Right hindlimb (tissue), 1 donor: ENCODE measurements around the gene RALY.
A peak's percentile ranks its signal among the peaks of the same experiment; 100 is the strongest.
"Not testable (repeated sequence)": the region's sequence is repeated elsewhere in the genome, so short reads cannot be mapped to it uniquely, and the experiment has no call there.

ENCODE experiments used
- DNase-seq: peaks from one replicate; pipeline ENCODE4 v3.0.0-alpha.2; 2018

RALY gene

DNA sequence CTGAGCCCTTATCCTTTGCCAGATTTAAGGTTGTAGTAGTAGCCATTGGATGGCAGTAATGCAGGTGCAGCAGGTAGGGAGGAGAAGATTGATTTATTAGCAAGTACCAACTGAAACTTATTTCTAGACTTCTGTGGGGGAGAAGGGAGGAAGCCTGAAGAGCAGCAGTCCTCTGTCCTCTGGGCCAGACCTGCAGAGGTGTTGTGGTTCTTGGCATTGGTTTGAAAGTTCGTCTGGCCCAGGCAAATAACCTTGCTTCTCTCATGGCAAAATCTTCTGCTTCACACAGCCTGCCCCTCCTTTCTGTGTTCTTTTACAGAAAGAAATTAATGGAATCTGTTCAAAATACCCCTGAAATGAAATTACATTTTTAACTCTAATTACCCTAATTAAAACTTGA, 24.5 kb downstream of the RALY start:
- no peak for DNase-seq

DNA sequence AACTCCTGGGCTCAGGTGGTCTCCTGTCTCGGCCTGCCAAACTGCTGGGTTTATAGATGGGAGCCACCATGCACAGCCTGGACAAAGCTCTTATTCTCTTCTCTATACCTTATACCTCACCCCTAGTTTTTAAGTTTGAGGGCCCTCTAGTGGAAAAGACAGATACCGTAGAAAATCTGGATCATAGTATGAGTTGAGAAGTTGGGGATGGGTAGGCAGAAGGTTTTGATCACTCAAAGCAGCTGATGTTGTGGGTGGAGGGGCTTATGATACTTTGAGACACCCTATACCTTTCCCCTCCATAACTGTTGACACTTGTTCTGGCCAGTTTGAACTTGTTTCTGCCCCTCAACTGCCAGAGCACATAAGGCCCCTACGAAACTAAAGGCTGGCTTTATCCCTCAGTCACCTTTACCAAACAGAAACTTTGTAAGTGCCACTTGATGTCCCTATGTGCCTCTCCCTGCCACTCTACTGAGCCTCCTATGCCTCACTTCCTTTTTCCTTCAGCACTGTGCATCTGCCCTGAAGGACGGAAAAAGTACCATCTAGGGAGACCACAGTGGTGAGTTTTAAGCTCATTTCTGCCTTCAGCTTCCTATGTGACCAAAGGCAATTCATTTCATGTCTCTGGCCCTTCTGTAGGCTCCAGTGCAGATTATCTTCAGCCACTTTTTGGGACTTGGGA, 28.6 kb downstream of the RALY start:
- DNase-seq = no peak

DNA sequence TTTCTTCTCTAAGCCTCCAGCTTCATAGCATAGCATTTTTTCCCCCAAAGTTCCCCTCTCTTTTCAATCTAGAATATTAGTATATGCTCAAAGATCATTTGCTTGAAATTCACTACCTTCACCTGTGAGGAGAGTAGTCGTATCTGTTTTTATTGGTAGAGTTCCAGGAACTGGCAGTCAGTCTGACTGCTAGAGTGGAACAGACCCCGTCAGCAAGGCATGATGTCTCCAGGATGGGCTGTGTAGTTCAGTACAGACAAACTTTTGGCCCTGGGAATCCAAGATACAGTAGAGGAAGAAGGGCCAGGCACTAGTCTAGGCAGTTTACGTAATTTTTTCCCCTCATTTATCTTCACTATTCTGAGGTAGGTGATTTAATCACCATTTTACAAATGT, 29.1 kb downstream of the RALY start:
- DNase-seq = no peak

DNA sequence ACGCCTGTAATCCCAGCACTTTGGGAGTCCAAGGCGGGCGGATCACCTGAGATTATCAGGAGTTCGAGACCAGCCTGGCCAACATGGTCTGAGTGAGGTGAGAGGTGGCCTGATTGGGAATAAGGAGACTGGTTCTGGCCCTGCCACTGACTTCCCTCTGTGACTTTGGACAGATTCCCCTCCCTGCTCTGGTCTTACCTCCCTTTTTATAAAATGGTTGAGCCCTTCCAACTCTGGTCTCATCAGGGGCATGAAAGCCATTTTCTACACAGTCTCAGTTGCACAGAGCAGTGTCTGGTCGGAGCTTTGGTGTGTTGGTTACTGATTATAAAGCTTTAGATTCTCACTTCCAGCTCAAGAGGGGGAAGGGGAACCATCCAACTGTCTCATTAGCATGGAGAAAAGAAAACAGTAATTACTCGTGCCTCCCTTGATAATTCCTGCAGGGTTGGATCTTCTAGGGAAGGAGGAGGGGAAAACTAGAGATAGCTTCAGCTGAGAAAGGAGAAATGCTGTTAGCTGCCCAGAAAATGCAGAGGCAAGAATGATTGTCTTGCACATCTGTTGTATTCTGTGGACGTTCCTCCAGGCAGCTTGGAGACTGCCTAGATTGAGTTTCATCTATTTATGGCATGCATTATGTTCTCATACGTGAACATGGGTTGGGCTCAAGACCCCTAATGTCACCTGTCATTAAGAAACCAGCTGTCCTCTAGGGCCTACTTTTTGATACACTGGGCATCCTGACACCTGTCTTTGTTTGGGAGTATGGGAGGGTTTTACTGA, 30.4 kb downstream of the RALY start:
- DNase-seq = no peak

DNA sequence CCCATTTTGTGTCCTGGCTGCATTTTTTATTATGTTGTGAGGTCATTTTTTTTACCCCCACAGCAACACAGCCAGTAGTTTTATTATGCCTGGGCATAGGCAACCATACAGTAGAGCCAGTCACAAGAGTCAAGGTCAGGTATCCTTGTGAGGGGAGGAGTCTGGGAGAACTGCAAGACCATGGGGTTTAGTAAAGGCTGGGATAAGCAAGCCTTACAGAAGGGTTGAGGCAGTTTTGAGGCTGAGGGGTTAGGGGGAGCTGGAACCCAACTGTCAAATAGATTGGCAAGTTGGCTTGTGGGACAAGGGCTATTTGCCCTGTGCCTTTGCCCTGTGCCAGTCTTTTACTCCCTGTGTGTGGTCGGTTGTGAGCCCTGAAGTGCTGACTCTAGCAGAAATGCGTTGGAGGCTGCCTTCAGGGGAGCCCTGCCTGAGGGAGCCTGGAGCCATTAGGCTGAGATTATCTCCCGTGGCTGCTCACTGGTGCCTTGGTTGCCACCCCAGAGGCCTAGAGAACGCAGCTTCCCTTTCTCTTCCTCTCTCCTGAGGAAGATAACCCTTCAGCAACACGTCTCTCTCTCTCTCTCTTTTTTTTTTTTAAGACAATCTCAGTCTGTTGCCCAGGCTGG, 31.1 kb downstream of the RALY start:
- no peak for DNase-seq

DNA sequence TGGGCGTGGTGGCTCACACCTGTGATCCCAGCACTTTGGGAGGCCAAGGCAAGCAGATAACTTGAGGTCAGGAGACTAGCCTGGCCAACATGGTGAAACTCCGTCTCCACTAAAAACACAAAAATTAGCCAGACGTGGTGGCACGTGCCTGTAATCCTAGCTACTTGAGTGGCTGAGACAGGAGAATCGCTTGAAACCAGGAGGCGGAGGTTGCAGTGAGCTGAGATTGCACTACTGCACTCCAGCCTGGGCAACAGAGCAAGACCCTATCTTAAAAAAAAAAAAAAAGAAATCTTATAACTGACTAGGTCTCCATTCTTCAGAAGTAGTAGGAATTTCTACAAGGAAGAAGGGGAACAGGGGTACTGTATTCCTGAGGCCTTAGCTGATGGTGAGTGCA, 34.3 kb downstream of the RALY start:
- DNase-seq = not testable (repeated sequence)

DNA sequence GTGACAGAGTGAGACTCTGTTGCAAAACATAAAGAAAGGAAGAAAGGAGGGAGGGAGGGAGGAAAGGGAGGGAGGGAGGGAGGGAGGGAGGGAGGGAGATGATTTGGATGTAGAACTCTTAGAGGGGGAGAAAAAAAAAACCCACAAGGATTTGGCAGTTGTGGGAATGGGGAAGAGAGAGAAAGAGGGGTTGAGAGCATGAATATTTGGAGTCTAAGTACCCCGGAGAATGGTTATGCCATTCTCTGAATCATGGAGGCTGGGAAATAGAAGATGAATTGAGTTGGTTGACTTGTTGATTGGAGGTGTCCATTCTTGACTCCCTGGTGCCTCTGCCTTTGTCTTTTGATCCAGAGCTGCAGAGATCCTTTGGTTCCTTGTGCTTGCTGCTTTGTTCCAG, 35.7 kb downstream of the RALY start:
- DNase-seq = no peak

DNA sequence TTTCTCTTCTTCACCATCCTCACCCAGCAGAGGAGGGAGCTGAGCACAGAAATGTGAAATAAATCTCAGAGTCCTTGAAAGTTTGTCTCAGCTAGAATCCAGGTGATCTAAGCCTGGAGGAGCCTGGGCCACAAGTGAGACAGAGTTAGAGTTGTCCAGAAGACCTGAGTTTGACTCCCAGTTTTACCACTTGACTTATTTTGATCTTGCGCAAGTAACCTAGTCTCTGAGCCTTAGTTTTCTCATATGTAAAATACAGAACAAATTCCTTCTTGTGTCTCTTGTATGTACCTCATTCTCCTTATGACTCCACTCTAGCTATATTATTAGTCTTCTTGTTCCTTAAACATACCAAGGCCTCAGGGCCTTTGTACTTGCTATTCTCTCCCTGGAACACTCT, 36.7 kb downstream of the RALY start:
- no peak for DNase-seq

DNA sequence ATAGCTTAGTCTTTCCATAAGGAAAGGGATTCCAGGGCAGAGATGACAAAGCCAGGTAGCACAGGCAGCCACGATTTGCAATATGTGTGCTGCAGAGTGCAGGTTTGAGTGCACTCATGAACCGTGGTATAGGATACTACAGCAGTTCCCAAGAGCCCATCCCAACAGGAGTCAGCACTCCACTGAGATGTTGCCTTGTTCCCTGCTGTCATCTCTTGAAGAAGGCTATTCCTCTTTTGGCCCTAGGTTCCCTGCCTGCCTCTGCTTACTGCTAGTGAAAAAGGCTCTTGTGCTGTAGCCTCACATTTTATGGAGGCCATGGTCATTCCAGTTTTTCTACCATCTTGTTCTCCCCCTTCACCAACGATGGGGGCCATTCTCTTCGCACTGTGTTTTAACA, 40.2 kb downstream of the RALY start:
- DNase-seq = no peak

DNA sequence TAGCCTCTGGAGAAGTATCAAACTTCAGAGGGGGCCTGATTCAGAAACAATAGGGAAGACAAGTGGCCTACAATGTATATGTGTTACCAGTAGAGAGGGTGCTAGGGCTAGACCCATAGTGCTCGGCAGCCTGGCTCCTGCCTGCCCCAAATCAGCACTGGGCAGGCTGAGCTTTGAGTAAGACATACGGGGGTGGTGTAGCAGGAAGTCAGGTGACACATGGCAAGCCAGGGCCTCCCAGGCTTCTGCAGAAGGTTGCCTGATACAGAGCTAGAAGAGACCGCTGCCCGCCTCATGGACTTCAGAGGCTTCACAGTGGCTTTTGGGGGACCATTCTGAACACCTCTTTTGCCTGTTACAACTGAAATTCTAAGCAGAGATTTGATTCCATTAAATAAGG, 43.4 kb downstream of the RALY start:
- DNase-seq = no peak

DNA sequence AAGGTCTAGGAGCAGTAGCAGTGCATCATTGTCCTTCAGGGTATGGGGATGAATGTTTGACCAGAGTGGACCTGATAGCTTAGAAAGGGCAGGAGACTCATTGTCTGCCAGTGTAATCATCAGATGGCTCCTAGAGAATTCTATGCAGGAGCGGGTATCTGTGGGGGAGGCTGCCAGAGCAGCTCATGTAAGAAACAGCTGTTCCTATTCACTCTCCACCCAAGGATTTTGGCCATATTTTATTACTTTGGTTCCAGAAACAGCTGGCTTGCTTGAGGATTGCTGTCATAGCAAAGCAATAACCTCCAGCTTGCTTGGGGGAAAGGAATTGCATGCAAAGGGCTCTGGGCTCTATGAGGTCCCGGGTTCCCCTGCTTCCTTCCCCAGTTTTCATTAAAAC, 44.1 kb downstream of the RALY start:
- DNase-seq = peak; percentile 67

DNA sequence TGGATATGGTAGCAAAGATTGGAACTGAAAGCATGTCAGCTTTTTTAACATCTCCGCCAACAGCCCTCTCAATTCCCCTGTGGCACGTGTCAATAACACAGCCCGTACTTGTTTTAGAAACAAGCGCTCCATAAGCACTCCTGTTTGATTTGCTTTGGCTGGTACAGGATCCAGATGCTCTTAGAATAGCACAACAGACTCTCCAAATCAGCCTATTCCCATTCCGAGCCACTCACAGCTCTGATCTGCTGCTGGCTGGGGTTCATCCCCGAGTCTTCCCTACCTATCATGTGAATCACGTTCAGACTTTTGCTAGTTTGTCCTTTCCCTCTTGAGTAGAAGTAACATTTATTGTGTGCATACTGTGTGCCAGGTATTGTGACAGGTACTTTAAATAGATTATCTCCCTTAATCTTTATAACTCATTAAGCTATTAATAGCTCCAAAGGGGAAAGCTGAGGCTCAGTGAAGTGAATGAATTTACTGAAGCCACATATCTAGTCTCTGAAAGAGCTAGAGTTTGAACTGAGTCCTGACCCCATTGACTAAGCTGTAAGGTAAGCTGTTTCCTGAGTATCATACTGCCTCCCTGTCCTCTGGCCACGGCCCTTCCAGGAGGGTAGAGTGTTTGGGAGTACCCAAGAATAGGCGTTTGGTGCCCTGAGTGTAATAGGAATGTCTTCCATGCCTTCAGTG, 46.7 kb downstream of the RALY start:
- no peak for DNase-seq

DNA sequence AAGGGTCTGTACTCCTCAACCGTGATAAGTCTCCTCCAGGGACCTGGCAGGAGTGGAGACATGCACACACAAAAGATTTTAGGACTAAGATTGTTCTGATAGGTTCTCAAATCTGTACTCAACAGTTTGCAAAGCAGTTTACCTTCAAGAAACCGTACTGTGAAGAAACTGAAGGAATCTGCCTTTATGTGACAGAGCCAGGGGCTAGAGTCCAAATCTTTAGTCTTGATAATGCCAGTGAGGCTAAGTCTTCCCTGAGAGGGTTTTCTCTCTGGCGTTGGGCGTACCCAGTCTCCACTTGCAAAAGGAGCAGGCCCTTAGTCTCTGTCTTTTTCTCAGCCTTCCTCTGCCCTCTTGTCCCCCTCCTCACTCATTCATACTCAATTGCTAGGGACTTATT, 47.5 kb downstream of the RALY start:
- DNase-seq = no peak

DNA sequence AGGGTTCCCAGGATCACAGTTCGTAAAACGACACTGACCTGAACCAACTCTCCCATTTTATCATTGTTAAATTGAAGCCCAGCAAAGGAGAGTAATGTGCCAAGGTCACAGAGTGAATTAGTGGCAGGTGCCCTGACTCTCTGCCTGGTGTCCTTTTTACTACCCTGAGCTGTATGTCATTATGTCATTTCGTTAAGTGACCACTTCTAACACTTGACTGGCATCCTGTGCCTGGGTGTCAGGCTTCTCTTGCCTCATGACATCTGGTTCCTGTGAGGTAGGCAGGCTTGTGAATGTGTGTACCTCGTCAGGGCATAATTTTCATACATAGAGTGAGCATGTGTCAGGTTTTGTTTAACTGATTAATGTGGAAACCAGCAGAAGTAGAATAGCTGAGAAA, 48.6 kb downstream of the RALY start:
- no peak for DNase-seq

DNA sequence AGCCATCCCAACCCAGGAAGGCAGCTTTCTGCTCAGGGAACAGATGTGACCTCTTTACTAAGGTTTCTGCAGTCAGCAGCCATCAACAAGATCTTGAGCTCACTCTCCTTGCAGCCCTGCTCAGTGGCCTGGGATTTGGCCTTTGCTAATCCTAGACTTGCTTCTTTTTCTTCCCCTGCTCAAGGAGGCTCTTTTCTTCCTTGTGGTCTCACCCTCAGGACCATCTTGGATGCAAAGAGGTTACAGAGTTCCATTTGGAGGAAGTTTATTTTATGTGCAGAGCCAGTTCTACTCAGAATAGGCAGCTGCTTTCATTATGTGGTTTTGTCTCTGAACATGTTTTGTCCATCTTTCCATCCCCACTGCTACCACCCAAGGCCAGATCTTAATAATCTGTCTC, 49.3 kb downstream of the RALY start:
- no peak for DNase-seq

DNA sequence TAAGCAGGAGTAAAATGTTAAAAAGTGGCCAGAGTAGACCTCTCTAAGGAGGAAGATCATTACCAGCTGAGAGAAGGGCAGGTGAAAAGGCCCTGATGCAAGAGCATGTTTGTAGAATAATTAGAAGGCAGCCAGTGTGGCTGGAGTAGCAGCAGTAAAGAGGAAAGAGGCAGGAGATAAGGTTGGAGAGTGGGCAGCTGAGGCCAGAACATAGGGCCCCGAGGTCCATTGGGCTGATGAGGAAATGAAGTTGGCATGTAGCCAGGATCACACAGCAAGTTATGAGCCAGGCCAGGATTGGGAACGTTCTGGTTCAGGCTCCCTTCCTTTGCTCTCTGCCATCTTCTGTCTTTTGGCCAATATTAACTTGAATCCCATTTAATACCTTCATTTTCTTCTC, 51.6 kb downstream of the RALY start:
- DNase-seq = no peak

DNA sequence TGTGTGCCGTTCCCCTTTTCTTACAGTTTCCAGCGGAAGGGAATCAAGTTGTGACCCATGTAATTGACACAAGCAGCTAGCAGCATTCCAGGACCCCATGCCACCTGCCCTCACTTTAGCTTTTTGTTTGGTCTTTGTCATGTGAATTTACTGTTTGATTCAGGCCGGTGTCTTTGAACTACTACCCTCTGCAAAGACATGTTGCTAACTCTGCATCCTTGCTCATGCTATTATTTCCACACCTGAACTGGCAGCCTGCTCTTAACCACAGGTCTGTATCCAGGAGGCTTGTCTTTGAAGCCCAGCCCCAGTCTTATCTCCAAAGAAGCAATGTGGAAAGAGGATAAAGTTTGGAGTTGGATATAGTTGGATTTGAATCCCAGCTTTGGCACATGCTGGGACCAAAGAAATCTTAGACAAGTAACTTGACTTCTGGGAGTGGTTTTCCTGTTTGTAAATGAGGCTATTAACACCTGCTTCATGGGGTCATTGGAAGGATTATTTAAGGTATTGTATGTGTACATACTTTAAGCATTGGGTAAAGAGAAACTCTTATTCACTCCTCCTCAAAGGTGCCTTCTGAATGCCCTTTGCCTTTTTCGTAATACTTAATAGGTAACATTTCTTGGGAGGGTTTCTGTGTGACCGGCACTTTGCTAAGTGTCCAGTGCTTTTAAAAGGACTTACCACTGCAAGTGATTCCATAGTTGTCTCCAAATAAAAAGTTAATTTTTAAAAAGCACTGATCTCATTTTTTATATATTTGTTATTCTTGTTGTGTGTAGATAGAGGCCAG, 52.4 kb downstream of the RALY start:
- DNase-seq = no peak

DNA sequence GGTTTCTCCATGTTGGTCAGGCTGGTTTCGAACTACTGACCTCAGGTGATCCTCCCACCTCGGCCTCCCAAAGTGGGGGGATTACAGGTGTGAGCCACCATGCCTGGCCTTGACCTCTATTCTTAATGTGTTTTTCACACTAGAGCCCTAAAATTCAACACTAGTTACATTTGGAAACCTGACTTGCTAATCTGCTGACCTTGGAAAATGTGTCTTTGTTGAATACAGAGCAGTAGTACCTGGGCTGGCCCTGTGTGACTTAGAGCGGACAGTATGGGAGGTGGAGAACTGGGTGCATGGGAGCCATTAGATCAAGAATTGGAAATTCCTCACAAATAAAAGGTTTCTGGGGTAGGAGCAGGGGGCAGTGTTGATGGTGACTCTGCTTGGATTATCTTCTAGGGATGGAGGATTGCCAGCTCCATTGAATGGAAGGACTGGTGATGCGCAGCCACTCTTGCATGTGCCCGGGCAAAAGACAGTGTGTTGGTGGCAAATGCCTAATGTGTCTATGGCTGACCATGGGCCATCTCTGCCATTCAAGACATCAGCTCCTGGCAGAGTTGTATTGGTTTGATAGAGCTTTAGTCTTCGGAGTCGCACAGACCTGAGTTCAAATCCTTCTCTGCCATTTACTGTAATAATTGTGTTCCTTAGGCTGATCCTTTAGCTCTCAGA, 53.4 kb downstream of the RALY start:
- DNase-seq = no peak

DNA sequence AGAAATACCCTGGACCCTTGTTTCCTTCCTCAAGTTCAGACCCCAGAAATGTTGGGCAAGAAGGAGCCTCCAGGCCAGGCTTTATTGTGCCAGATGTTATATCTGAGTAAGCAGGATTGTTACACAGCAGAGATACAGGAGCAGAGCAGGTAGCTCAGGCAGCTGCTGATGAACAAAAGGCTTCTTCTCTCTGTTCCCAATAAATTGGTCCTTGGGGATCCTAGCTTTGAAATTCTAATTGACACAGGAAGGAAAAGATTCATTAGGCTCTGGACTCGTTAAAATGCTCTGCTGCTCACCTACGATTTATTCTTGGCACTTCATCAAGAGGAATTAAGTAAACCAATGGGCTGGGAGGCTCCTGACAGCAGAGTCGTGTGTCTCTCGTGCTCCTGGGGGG, 54.2 kb downstream of the RALY start:
- no peak for DNase-seq

DNA sequence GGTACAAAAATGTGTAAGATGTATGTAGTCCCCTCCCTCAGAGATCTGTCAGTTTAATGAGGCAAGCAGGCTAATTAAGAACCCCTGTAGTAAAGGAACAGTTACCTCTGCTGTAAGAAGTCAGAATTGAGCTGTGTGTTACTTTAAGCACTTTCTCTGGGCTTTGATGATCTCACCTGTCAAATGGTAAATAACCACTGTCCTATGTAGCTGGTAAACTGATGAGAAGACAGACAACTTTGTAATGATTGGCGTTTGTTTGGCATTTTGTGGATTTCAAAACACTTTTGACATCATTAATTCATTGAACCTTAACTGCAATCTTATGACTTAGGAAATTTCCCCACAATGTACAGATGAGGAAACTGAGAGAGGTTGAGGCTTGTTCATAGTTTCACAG, 55.7 kb downstream of the RALY start:
- no peak for DNase-seq

DNA sequence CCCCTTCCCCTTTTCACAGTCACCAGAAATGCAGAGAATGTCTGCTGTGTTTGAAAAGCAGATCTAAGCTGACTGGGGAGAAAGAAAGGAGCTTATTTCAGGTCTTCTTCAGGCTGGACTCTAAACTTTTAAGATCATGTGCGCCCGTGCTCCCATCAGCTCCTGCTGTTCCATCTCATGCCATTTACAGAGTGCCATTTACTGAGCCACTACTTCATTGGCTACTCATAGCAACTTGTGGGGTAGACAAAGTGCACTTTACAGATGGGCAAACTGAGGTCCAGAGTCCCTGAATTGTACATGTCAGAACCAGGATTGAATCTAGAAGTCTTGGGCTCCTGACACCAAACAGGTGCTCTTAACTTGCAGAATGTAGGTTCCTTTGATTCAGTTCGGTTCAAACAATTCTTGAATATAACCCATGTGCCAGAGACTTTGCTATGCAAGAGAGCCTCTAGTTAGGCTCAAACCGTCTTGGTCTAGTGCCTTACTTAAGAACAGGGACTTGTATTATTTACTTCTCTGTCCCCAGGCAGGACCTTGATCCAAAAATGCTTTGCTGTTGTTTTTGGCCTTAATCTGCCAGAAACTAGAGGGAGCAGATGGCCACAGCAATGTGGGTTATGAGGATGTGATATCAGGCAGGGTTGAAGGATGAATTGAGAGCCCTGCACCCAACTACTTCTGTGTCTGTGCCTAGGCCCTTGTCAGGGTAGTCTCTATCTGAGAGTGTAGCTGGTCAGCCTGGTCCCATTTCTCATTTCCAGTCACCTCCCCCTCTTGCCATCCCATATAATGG, 56.4 kb downstream of the RALY start:
- no peak for DNase-seq
